Activated gamma-delta T cell treated with anti-CD3 and anti-CD28 coated beads, Interleukin-2, amount 50 U/mL, for 16 hours (primary cell): ENCODE measurements around the gene RAPH1.

ENCODE experiments used
- DNase-seq: peaks from one replicate; pipeline ENCODE4 v3.0.0-alpha.2; 2020; ENCODE audit warnings: low read depth

RAPH1 gene

DNA sequence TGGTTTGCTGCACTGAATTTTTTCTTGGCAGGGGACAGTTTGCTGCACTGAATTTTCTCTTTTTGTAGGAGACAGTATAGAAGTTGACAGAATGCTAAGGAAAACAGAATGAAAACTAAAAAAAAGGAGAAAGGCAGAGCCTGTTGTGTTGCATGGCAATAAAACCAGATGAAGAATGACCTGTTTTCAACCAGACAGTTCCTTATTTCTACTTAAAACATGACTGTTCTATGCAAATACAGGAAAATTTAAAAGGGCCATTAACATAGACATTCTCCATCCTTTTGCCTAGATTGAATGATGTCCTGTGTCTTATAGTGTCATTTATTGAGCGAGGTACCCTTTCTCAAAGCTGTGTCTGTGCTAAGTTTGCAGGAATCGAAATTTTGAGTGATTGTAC, 173.6 kb downstream of the RAPH1 start:
- no peak for DNase-seq

DNA sequence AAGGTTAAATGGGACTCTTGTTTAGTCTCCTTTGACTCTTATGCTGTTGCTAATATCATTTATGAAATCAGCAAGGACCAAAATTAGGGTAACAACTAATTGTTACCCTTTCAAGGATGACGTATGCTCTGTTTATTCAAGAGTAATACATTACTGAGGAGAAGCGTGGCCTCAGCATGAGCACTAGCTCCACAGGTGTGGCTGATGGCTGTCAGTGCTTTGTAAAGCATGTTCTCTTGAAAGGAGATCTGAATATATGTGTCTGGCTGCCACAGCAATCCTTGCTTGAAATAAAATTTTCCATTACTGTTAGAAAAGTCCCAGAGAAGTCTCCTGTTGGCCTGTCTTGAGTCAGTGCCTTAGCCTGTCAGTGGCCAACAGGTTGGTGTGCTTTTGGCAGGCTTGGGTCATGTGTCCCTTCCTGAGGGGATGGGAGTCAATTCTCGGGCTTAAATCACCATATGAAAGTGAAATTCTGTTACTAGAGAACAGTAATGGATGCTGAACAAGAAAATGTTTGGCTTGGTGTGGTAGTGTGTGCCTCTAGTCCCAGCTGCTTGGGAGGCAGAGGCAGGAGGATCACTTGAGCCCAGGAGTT, 174.2 kb downstream of the RAPH1 start:
- DNase-seq = no peak

- no peak for DNase-seq
Measured at GRCh38 chr2:203359450-203359849, 175.7 kb downstream of the RAPH1 start.

- no peak for DNase-seq
Measured at GRCh38 chr2:203354966-203355365, 180.1 kb downstream of the RAPH1 start.

GRCh38 chr2:203352604-203353255, 182.4 kb downstream of the RAPH1 start:
- no peak for DNase-seq

GRCh38 chr2:203347375-203347774, 187.7 kb downstream of the RAPH1 start:
- DNase-seq = no peak

DNA sequence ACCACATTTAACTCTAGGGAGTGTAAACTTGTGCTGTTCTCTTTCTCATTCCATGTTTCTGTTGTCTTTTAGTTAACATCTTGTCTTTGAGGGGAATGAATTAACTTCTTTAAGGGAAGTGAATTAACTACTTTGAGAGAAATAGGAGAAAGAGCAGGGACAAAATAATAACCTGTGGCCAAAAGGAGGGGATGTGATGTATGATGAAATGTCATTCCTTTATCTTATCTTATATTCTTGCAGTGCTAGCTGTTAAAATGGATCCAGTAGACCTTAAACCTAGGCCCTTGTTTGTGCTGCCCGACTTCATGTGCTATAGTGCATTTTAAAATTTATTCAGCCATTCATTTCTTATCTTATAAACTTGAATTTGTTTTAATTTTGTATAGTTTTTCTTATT, 188.5 kb downstream of the RAPH1 start:
- no peak for DNase-seq

DNA sequence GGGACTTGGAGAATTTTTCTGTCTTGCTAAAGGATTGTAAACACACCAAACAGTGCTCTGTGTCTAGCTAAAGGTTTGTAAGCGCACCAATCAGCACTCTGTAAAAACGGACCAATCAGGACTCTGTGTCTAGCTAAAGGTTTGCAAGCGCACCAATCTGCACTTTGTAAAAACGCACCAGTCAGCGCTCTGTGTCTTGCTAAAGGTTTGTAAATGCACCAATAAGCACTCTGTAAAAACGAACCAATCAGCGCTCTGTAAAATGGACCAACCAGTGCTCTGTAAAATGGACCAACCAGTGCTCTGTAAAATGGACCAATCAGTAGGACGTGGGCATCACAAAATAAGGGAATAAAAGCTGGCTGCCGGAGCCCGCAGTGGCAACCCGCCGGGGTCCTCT, 190.4 kb downstream of the RAPH1 start:
- no peak for DNase-seq
